K562 (cell line): ENCODE data around the gene CAST. TPM values are rescaled to one million over a fixed set of nuclear protein-coding genes. Genes with fewer than 3 reads are reported as not detected.

Source experiments
- ATAC-seq: fragments of 200-7000 bp; cut with Tn5 transposase; 3 replicates; pipeline ENCODE4 v1.9.1; 2020; ENCODE audit warnings: moderate library complexity
- BruUV-seq: library from RNA; stranded (reverse); fragments of 400-500 nt; replicated peaks from 2 replicates; lab custom pipeline; 2021; lab: Mats Ljungman, UMichigan
- CTCF ChIA-PET: fragments of 300-600 bp; formaldehyde crosslinking; extraction: SDS; loops from one replicate; lab custom pipeline; 2021; ENCODE audit warnings: low intra/inter-chr PET ratio; lab: Yijun Ruan, JAX
- POLR2A ChIA-PET: fragments of 300-600, 350-650 bp; sonication (Branson Sonifier 250); formaldehyde crosslinking; extraction: SDS; loops from one replicate; lab custom pipeline; 2021; ENCODE audit warnings: antibody characterized with exemption, inconsistent platforms; lab: Yijun Ruan, JAX
- DNase-seq, 4 experiments: peaks; one replicate each; pipeline versions ENCODE4 v3.0.0 to v3.0.0-alpha.2; 2011 to 2018; ENCODE audit warnings: low spot score in 3 of 4, mixed read lengths in 3 of 4; ENCODE audit errors: extremely low read depth in 1 of 4
- FAIRE-seq: peaks from 2 replicates; lab custom pipeline; 2011; peaks lifted over from hg19 to GRCh38; lab: Jason Lieb, UNC
- H2AFZ ChIP-seq: 2 replicates; pipeline ENCODE4 v1.6.0; 2011; ENCODE audit warnings: low read depth, low read length, control low read depth, inconsistent platforms
- H3K27ac ChIP-seq: fragments of 200-600 bp; 3 replicates; pipeline ENCODE4 v1.8.0; 2011; ENCODE audit warnings: low read depth, mild to moderate bottlenecking, control low read depth, inconsistent platforms, low read length, moderate library complexity, mixed read lengths; ENCODE audit errors: extremely low read depth
- H3K27me3 ChIP-seq, 2 experiments: fragments of 300-600 bp in 1 of 2; 2 replicates in 1 of 2; 3 replicates in 1 of 2; pipeline versions ENCODE4 v1.6.0 to v1.8.0; 2011; ENCODE audit warnings: inconsistent platforms in 2 of 2, low read length in 2 of 2, mild to moderate bottlenecking in 1 of 2, mixed read lengths in 1 of 2, moderate library complexity in 1 of 2; ENCODE audit not compliant: control insufficient read depth in 2 of 2, insufficient read depth in 2 of 2
- H3K36me3 ChIP-seq: fragments of 300-600 bp; 3 replicates; pipeline ENCODE4 v1.8.0; 2011; ENCODE audit warnings: mild to moderate bottlenecking, low read length, inconsistent platforms; ENCODE audit not compliant: control insufficient read depth, insufficient read depth
- H3K4me1 ChIP-seq, 2 experiments: fragments of 200-600 bp in 1 of 2; replicated peaks in 1 of 2; 2 replicates in 1 of 2; 3 replicates in 1 of 2; pipeline versions ENCODE4 v1.5.1 to v1.8.0; 2011; ENCODE audit warnings: inconsistent platforms in 2 of 2, low read length in 2 of 2, mild to moderate bottlenecking in 1 of 2, mixed read lengths in 1 of 2, moderate library complexity in 1 of 2; ENCODE audit not compliant: control insufficient read depth in 2 of 2, insufficient read depth in 2 of 2
- H3K4me2 ChIP-seq: 2 replicates; pipeline ENCODE4 v1.6.1; 2011; ENCODE audit warnings: low read length, control low read depth, inconsistent platforms, mixed read lengths; ENCODE audit not compliant: insufficient read depth
- H3K4me3 ChIP-seq: fragments of 200-600 bp; sonication (generic), shearing (Covaris generic); 2 replicates; pipeline ENCODE4 v1.5.1; 2016; ENCODE audit warnings: control low read depth, inconsistent platforms
- H3K79me2 ChIP-seq: fragments of 200-600 bp; 3 replicates; pipeline ENCODE4 v1.8.0; 2011; ENCODE audit warnings: low read length, inconsistent platforms; ENCODE audit not compliant: control insufficient read depth, insufficient read depth
- H3K9ac ChIP-seq, 2 experiments: 2 replicates each; pipeline versions ENCODE4 v1.6.0 to v1.6.1; 2011; ENCODE audit warnings: low read depth in 2 of 2, low read length in 2 of 2, control low read depth in 1 of 2, inconsistent platforms in 1 of 2, mild to moderate bottlenecking in 1 of 2, mixed read lengths in 1 of 2; ENCODE audit not compliant: insufficient read depth in 1 of 2
- H3K9me1 ChIP-seq: one replicate; pipeline ENCODE4 v1.6.0; 2011; ENCODE audit warnings: inconsistent platforms, mild to moderate bottlenecking, low read length, moderate library complexity; ENCODE audit not compliant: control insufficient read depth, insufficient read depth
- H3K9me3 ChIP-seq: replicated peaks from 2 replicates; pipeline ENCODE4 v1.5.1; 2011; ENCODE audit warnings: low read depth, low read length, inconsistent platforms; ENCODE audit not compliant: control insufficient read depth, insufficient read depth
- H4K20me1 ChIP-seq: replicated peaks from 2 replicates; pipeline ENCODE4 v1.6.1; 2011; ENCODE audit warnings: low read length, inconsistent platforms, mixed read lengths; ENCODE audit not compliant: control insufficient read depth, insufficient read depth
- OTX1 ChIP-seq: fragments of 450-650 bp; formaldehyde crosslinking; IDR thresholded peaks from 2 replicates; pipeline ENCODE4 v1.4.0; 2022; ENCODE audit warnings: mild to moderate bottlenecking
- RAD21 ChIP-seq, 2 experiments: fragments of 250-450 bp in 1 of 2; fragments of 450-650 bp in 1 of 2; sonication (Bioruptor Pico) in 1 of 2; formaldehyde crosslinking in 1 of 2; IDR thresholded peaks in 1 of 2; conservative IDR thresholded peaks in 1 of 2; 2 replicates each; pipeline versions ENCODE4 v1.4.0 to v1.8.0; 2020 to 2022; ENCODE audit warnings: mild to moderate bottlenecking in 2 of 2, moderate library complexity in 1 of 2
- WGBS: fragments of 100-300 bp; shearing (Covaris generic); methylation state at CpG from one replicate; pipeline ENCODE4 v1.1.6; 2016; ENCODE audit warnings: low coverage, mixed read lengths; ENCODE audit not compliant: insufficient coverage; ENCODE audit errors: missing lambda C conversion rate; 5-methylcytosine and 5-hydroxymethylcytosine counted together
- in situ Hi-C: fragments of 300-500 bp; cut with MboI; formaldehyde crosslinking; loops from 4 replicates; pipeline ENCODE4 v1.15.0; 2018; ENCODE audit warnings: inconsistent platforms, mixed read lengths
- intact Hi-C: fragments of 100-400 bp; cut with micrococcal nuclease; formaldehyde crosslinking; loops from 2 replicates; pipeline ENCODE4 v1.14.2; 2022
- polyA plus RNA-seq, 8 experiments: library from polyadenylated mRNA; depleted of rRNA in 4 of 8; stranded (reverse) in 5 of 8; unstranded in 3 of 8; fragments of >200 nt; fragmentation: Nextera tagmentation in 2 of 8; fragmentation: Illumina TruSeq in 1 of 8; extraction: Ambion mirVana in 2 of 8; extraction: Trizol in 1 of 8; gene quantifications; 2 replicates each; pipeline versions ENCODE4 v1.2.1 to v1.2.3, GENCODE V29; 2011 to 2014; ENCODE audit warnings: inconsistent platforms in 1 of 8, missing spikeins in 1 of 8
- total RNA-seq, 7 experiments: library from RNA; depleted of rRNA in 6 of 7; stranded (reverse); fragments of >200 nt in 6 of 7; fragmentation: Illumina TruSeq in 2 of 7; extraction: Trizol in 2 of 7; gene quantifications; 2 replicates each; pipeline versions ENCODE4 v1.2.1 to v1.2.3, GENCODE V29; 2011 to 2021; ENCODE audit warnings: low replicate concordance in 1 of 7
- TF ChIP-seq, protein P1 (sequence below), 3 experiments: IDR thresholded peaks in 2 of 3; conservative IDR thresholded peaks in 1 of 3; 2 replicates each; pipeline ENCODE4 v1.5.1; 2011 to 2012; ENCODE audit warnings: low read length in 3 of 3, mild to moderate bottlenecking in 3 of 3, control low read depth in 2 of 3, improper control_type of control experiment in 1 of 3, inconsistent platforms in 1 of 3, low read depth in 1 of 3, mixed read lengths in 1 of 3, moderate library complexity in 1 of 3; ENCODE audit not compliant: insufficient read depth in 2 of 3

CAST gene
- total and polyA plus RNA-seq, 9 of the 15 experiments (the other 6 are each of a cell fraction or from before 2014, with no cell fraction given), result 55.5 to 136 (median 86.1) TPM

DNA sequence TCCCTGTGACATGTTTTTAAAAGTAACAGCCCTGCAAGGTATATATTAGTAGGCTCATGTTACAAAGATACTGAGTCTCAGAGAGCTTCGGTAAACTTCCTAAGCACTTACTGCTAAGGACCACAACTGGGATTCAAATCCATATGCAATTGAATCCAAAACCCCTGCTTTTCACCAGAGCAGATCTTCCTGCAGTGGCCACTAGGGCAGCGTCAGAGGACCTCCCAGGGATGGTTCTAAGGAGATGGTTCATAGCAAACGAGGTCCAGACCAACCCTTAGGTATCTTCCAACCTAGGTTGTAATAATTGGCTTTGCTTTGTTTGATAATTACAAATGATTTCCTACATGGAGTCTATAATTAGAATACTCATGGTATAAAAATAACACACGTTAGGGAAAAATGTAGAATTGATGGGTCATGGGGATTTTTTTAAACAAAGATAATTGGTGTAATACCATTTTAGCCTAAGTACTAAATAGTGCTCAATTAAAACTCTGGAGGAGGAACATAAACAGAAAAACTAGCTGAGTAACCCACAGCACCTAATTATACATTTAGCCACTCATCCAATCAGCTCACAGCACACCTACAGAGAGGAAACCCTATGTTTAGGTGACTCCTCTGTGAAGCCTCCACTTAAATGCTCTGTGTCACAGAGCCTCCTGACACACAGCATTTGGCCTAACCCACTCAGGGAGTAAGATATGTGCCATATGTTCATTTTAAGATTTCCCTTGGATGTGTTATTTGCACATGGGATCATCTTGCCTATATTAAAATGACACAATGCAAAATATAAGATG lies 10.0 kb upstream of the CAST start:
- WGBS, result 1% methylated on average over 4 of the region's 4 CpGs
- H4K20me1 ChIP-seq, result no peaks in the 10 kb centered on the region
- peak; percentile 9 to 47; a peak in 1 of 4 replicates for TF ChIP-seq RAD21 (CRISPR knock-in tag; conservative IDR thresholded peaks at IDR 0.05 in 1 of 2, IDR thresholded peaks at IDR 0.05 in 1 of 2)
- no peak for TF ChIP-seq OTX1
- TF ChIP-seq, protein P1, sequence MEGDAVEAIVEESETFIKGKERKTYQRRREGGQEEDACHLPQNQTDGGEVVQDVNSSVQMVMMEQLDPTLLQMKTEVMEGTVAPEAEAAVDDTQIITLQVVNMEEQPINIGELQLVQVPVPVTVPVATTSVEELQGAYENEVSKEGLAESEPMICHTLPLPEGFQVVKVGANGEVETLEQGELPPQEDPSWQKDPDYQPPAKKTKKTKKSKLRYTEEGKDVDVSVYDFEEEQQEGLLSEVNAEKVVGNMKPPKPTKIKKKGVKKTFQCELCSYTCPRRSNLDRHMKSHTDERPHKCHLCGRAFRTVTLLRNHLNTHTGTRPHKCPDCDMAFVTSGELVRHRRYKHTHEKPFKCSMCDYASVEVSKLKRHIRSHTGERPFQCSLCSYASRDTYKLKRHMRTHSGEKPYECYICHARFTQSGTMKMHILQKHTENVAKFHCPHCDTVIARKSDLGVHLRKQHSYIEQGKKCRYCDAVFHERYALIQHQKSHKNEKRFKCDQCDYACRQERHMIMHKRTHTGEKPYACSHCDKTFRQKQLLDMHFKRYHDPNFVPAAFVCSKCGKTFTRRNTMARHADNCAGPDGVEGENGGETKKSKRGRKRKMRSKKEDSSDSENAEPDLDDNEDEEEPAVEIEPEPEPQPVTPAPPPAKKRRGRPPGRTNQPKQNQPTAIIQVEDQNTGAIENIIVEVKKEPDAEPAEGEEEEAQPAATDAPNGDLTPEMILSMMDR (IDR thresholded peaks at IDR 0.05 in 2 of 3, conservative IDR thresholded peaks at IDR 0.05 in 1 of 3; ENCODE audit: insufficient read depth in 2 of 3, low read depth in 1 of 3, low read length in 3 of 3), result peak; percentile 53 to 62 (median 57)
- FAIRE-seq (no peak), DNase-seq (peak; percentile 24 to 45 (median 32)), ATAC-seq (peak; percentile 93)
- ChIA-PET POLR2A (no interaction called here), CTCF (no interaction called here)
- intact Hi-C loops, result loop anchor here (1.0 kb wide), 1 partner anchor 35 kb away; no protein-coding TSS in a partner anchor
- H3K4me1 ChIP-seq, result no peaks in the 10 kb centered on the region; a peak in 1 of 5 replicates
- no peaks in the 10 kb centered on the region for H3K36me3 ChIP-seq
- in situ Hi-C loops, result no loop called here
- H3K79me2 ChIP-seq, result no peaks in the 10 kb centered on the region
- BruUV-seq, result no TSS peak
- no peak overlapping the region for H3K27ac ChIP-seq
- peaks cover 3 to 7% of the 10 kb centered on the region in 2 experiments; a peak in 4 of 5 replicates for H3K27me3 ChIP-seq
- H3K9me1 ChIP-seq, result no peaks in the 10 kb centered on the region
- H3K4me2 ChIP-seq, result no peak overlapping the region
- no peaks in the 10 kb centered on the region for H3K9me3 ChIP-seq
- H3K9ac ChIP-seq, result no peak overlapping the region
- H3K4me3 ChIP-seq, result no peak overlapping the region
- no peak overlapping the region for H2AFZ ChIP-seq
